ENCODE results near the gene PXDC1.

- TF ChIP-seq POLR2A (IDR thresholded peaks at IDR 0.05) (no peak), CTCF (IDR thresholded peaks at IDR 0.05) (no peak), EP300 (IDR thresholded peaks at IDR 0.05) (no peak)
These were observed 10.8 kb upstream of the PXDC1 start for GRCh38 chr6:3762359-3762758.

All from stomach (tissue), 4 donors.